T-helper 2 cell treated with Interferon-gamma antibody and Interleukin-4, amounts not matched to agents 100 ng/mL and 5 ng/mL, for 36 hours (primary cell): Measurements from ENCODE around the gene NMNAT2. TPM values are rescaled to one million over a fixed set of nuclear protein-coding genes. Genes with fewer than 3 reads are reported as not detected.

Experiments
- intact Hi-C: fragments of 100-400 bp; cut with micrococcal nuclease; formaldehyde crosslinking; loops from one replicate; pipeline ENCODE4 v1.15.1; 2023
- total RNA-seq: library from RNA; stranded (reverse); gene quantifications from 2 replicates; pipeline ENCODE4 v1.2.3, GENCODE V29; 2022

Gene NMNAT2
- total RNA-seq, 1 donor from 2014 or later = 0.05 TPM

DNA sequence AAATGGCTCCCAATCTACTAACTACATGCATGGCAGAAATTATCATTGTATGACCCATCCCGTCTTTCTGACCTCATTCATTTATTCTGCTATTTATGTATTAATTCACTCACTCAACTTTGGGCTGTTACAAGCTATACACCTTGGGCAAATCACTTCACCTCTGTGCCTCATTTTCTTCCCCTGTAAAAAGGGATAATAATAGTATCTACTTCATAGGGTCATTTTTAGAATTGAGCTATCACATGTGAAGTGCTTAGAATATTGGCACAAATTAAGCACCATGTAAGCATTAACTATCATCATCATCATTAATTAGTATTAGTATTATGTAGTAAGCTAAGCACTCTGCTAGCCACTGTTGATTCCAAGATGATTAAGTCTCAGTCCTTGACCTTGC lies 52.1 kb downstream of the NMNAT2 start:
- intact Hi-C loops = no loop called here

DNA sequence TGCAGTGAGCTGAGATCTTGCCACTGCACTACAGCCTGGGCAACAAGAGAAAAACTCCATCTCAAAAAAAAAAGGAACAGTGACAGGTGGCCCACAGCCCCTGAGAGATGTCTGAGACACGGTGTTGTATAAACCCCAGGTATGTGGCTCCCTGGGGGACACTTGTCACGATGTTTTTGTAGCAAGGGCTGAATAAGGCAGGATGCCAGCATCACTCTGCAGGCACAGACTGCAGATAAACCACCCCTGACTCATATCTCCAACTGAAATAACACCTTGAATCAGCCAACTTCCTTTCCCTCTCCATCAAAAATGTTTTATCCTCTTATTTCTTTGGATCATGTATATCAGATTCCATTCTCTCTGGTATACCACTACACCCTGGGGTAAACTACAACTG lies 52.5 kb downstream of the NMNAT2 start:
- intact Hi-C loops = no loop called here

GRCh38 chr1:183365093-183365492 lies 53.1 kb downstream of the NMNAT2 start:
- intact Hi-C loops = no loop called here

DNA sequence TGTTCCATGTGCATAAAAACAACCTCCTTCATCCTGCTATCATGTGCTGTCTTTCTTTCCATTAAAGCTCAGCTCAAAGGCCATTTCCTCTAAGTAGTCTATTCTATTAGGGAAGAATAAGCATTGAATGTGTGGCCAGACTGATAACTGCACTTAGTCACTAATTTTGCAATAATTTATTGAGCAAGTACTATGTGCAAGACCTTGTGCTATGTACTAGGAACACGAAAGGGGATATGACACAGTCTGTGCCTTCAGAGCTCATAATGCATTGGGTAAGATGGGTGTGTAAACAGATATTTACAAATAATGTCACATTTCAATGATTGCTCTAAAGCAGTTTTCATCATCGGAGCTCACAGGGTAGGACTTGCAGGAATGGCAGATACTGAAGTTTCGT lies 54.2 kb downstream of the NMNAT2 start:
- intact Hi-C loops = no loop called here

- intact Hi-C loops = no loop called here
These were observed 57.1 kb downstream of the NMNAT2 start for GRCh38 chr1:183361081-183361480.

GRCh38 chr1:183360473-183360872 lies 57.7 kb downstream of the NMNAT2 start:
- intact Hi-C loops = no loop called here

DNA sequence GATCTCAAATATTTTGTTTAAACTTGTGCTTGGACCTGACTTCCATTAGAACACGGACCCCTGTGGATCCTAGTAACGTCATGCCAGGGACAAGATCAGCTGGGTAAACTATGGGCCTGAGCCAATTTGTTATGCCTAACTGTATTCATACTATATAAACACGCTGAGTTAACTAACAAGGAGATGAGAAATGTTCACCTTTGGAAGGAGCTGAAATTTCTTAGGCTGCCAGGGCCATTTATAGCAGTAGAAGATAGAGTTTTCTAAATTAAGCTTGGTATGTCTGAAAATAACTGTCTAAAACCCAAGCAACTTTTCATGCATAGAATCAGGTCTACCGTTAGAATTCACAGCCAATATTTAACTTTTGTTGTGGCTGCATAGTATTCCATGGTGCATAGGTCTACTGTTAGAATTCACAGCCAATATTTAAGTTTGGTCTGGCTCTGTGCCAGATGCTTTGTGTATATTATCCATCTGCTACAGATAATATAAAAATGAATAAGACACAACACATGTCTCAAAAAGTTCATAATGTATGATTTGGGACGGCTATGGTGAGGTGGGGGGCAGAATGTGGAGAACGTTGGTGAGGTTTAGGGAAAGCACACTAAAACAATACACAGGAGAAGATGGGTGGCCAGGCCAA lies 61.5 kb downstream of the NMNAT2 start:
- intact Hi-C loops = no loop called here

GRCh38 chr1:183355797-183356196 lies 62.4 kb downstream of the NMNAT2 start:
- intact Hi-C loops = no loop called here

DNA sequence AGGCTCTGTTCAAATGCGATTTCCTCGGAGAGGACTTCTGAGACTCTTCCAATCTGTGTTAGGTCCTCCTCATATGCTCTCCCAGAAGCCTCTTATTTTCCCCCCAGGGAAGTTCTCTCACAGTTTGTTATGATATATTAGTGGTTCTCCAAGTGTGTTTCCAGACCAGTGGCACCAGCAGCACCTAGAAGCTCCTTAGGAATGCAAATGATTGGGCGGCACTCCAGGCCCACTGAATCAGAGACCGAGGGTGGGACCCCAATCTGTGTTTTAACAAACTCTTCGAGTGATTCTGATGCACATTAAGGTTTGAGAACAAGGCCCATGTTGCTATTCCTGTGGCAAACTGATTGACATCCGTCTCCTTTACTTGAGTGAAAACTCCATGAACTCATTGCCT lies 63.0 kb downstream of the NMNAT2 start:
- intact Hi-C loops = no loop called here

DNA sequence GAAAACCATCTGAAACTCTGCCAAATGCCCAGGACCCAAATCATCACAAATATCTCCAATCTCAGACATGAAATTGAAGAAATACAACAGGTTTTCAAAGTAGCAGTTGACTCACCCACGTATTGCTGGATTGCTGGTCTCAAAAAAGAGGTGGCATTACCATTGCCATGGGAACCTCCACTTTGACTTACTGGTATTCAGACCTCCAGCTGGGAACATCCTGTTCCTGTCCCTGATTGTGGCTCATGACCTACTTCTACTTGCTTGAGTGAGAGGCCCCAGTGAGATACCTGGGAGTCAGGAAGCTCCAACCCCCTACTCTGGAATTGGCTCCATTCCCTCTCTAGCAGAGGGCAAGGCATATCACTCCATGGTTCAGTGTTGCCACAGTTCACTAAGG lies 64.6 kb downstream of the NMNAT2 start:
- intact Hi-C loops = no loop called here

DNA sequence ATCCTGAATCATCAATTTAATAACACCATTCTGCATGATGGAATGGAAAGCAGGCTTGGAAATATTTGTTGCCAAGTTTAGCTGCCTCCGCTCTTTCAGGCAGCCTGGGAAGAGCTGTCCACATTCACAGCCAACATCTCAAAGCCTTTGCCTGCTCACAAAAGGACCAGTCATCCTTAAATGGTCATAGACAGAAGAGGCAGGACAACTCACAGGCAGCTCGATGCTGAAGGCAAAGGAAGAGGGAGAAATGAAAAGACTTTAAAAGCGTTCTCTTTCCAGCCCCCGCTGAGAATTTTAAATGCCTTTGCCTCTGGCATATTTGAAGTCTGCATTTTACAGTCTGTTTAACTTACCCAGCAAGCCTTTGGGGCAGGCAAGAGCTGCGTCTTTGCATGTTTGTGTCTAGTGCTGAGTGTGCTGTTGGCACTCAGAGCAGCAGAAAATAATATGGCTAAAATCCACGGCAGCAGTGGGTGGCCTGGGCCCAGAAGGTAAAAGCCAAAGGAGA lies 68.9 kb downstream of the NMNAT2 start:
- intact Hi-C loops = no loop called here

- intact Hi-C loops = no loop called here
These were observed 71.9 kb downstream of the NMNAT2 start for GRCh38 chr1:183346276-183346732.

DNA sequence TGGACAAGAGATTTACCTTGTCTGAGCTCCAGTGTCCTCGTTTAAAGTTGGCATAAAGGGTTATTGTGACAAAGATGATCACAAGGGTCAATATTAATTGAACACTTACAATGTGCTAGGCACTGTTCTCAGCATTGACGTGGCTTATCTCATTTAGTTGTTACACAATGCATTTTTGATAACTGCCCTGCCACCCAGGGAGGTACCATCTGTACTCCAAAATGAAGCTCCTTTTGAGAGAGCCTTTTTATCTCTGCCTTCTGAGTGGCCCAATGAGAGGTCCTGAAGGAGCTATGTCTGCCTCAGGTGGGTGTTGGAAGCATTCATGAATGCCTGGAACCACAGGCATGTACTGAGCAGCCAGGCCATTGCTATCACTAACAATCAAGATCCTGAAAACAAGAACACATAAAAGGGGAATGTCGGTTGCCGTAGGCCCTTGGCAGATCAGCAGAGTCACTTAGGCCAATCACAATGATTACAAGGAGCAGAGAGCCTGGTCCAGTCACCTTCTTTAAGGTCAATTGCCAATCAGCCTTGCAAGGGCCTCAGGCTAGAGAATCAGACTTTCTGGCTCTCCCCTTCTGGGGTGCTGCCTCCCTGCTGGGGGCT lies 78.5 kb downstream of the NMNAT2 start:
- intact Hi-C loops = no loop called here

DNA sequence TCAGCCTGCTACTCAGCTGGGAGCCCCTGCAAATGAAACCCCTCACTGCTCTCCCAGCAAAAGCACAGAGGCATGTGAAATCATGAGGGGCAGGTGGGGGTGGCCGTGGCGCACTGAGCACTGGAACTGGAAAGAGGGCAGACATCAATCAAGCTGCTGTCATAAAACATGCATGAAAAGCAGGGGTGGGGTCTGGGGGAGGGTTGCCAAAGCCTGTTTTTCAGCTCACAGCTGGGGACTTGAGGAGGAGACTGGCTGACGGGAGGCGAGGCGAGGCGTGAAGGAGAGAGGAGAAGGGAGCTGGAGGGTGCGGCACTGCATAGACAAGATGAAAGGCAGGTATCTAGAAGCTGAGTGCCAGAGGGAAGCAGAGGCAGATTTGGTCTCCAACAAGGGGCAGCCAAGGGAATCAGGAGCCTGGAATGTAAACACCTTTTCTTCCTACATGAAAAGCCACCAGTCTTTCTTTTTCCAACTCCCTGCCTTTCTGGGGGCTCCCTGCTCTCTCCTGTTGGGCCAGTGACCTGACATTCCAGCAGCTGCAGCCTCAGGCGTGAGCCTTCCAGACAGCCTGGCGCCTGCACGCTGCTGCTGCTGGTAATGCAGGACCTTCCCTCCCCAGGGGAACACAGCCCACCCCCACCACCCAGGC lies 87.0 kb downstream of the NMNAT2 start:
- intact Hi-C loops = no loop called here

DNA sequence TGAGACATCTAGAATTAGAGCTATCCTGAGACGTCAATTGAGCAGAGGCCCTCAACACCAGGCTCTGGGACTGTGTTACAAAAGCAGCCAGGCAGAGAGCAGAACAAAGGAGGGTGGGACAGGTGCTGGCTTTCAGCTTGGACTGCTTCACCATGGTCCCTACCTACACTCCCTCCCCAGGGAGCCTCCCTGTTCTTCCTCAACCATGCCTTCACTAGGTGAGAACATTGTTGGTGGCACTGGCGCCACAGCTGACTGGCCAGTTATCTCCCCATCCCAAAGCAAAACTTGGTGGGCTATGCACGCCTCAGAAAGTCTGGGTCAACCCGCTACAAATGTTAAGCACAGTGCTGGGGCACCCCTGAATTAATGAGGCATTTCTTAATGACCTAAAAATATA lies 87.8 kb downstream of the NMNAT2 start:
- intact Hi-C loops = no loop called here

DNA sequence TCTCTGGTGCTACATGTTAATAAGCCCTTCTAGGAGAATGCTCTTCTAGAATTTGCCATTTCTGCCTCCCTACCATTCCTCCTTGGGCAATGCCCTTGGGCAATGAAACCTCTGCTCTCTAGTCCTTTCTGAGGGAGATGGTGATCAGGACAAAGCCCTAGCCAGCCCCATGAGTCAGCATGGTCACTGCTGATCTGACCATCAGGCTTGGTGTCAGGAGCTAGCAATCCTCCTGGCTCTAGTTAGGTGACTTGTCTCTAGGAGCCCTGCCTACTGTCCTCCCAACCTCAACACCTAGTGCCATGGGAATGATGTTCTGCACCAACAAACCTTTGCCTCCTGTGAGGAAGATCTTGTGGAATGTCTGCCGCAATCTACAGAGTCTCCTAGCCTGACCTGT lies 89.8 kb downstream of the NMNAT2 start:
- intact Hi-C loops = no loop called here

DNA sequence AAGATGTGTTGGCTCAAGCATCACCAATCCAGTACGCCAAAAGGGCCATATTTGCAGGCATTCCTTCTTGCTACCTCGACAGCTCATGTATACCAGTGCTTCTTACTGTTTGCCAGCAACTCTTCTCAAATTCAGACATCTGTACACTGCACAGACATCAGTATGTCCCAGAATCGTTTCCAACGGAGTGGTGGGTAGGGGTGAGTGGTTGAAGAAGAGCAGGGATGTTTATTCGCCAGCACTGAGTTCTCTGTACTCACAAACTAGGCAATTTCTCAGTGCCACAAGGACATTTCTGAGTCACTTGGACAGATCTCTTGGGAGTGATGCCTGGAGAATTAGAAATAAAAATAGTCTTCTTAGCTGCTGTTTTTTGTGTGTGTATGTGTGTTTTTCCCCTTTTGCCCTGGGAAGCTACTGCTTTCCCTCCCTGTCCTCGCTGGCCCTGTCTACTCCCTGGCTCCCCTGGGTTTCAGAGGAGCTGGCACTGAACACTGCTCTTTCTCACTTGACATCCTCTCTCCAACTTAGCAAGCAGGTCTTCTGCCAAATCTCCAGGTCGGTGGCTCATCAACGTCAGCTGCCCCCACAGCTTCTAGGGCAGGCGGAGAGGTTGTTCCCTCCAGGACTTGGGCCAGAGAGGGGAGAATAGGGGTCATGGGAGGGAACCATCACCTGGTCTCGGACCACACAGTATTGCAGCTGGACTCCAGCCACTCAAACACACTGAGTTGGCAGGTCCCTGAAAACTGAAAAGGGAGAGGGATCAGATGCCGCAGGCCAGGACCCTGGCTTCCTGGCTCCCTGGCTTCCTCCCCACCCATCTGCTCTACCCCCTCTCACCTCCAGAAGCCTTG lies 90.5 kb downstream of the NMNAT2 start:
- intact Hi-C loops = no loop called here

DNA sequence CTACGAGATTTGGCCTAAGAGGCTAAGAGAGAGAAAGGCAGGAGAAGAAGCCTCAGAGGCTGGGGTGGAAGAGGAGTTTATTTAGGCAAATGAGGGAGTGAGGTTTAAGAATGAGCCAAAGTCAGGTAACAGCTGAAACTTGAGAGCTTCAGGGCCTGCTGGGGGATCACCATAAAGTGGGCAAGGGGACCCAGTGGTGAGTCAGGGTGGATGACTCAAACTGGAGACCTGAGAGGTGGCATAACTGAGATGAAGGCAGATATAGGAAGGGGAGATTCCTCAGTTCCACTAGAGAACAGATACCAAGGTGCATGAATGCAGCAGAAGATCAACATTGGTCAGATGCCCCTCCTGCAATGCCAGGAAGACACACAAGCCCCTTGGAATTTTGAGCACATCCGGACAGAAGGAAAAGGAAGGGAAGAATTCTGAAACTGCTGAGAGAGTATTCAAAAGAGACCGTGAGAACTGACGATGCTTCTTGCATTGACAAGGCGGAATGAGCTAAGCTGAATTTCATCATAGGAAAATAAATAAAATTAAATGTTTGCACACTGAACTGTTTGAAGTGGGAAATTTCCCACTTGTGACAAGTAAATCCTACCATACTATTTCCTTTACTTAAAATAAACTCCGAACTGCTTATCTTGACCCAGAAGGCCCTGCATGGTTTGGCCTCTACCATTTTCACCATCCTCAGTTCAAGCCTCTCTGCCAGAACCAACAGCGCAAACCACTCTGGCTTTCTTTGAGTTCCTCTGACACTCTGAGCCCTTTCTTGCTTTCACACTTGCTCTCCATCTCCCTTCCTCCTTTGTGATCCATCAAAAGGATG lies 94.1 kb downstream of the NMNAT2 start:
- intact Hi-C loops = no loop called here

DNA sequence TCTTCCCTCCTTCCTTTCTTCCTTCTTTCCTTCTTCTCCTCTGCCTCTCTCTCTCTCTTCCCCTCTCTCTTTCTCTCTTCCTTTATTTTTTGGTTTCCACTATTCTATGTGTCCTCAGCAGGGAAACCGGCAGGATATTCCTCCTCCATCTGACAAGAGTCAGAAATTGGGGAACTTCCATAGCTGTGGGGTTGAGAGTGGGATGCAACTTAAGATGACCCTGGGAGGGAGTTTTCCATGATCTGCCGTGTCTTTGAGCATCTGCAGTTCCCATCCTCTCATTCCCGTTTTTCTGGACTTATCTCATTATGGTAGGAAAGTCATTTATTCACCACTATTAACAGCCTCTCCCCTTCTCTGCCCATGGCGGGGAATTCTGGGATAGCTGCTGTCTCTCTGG lies 98.6 kb downstream of the NMNAT2 start:
- intact Hi-C loops = no loop called here

GRCh38 chr1:183319051-183319450 lies 99.1 kb downstream of the NMNAT2 start:
- intact Hi-C loops = no loop called here

GRCh38 chr1:183318433-183318832 lies 99.7 kb downstream of the NMNAT2 start:
- intact Hi-C loops = no loop called here
